ENCODE measurements around the gene PLCB1.

GRCh38 chr20:8428988-8429387 lies 296.9 kb downstream of the PLCB1 start:
- TF ChIP-seq CTCF (IDR thresholded peaks at IDR 0.05) (no peak), POLR2A (IDR thresholded peaks at IDR 0.05) (no peak)

Data from breast epithelium (tissue), 3 donors.